WTC11 (cell line): ENCODE results near the gene SMIM24. TPM values are rescaled to one million over a fixed set of nuclear protein-coding genes. Genes with fewer than 3 reads are reported as not detected.

Experiments used
- ATAC-seq: fragments of 200-7000 bp; cut with Tn5 transposase; 2 replicates; pipeline ENCODE4 v1.10.0; 2021; ENCODE audit warnings: mild to moderate bottlenecking, moderate library complexity
- CTCF ChIA-PET: fragments of 300-600 bp; sonication (Branson Sonifier 250); formaldehyde crosslinking; loops from one replicate; lab custom pipeline; 2021; ENCODE audit warnings: antibody characterized with exemption; lab: Charles Lee
- POLR2A ChIA-PET: fragments of 350-600 bp; sonication (Branson Sonifier 250); formaldehyde crosslinking; loops from one replicate; lab custom pipeline; 2021; ENCODE audit warnings: antibody characterized with exemption; lab: Charles Lee
- DNase-seq: peaks from one replicate; pipeline ENCODE4 v3.0.0; 2021; ENCODE audit warnings: low spot score
- H3K27ac Mint-ChIP-seq: 2 replicates; pipeline ENCODE4 v1.8.0; 2021; ENCODE audit warnings: mixed read lengths
- H3K27me3 Mint-ChIP-seq: 2 replicates; pipeline ENCODE4 v1.8.0; 2021; ENCODE audit warnings: low read depth, mild to moderate bottlenecking, moderate library complexity, mixed read lengths
- H3K36me3 Mint-ChIP-seq: 2 replicates; pipeline ENCODE4 v1.8.0; 2021; ENCODE audit warnings: mixed read lengths
- H3K4me1 Mint-ChIP-seq: 2 replicates; pipeline ENCODE4 v1.8.0; 2022; ENCODE audit warnings: mixed read lengths
- H3K4me3 Mint-ChIP-seq: 2 replicates; pipeline ENCODE4 v1.8.0; 2021; ENCODE audit warnings: mild to moderate bottlenecking, moderate library complexity, mixed read lengths
- H3K9me3 Mint-ChIP-seq: 2 replicates; pipeline ENCODE4 v1.8.0; 2021; ENCODE audit warnings: mixed read lengths
- E2F5 ChIP-seq: sonication (generic); formaldehyde crosslinking; IDR thresholded peaks from 2 replicates; pipeline ENCODE4 v1.8.1; 2022; ENCODE audit warnings: mild to moderate bottlenecking, moderate library complexity, missing genetic modification reagents
- GABPB1 ChIP-seq: sonication (generic); formaldehyde crosslinking; IDR thresholded peaks from 2 replicates; pipeline ENCODE4 v1.8.1; 2023; ENCODE audit warnings: mild to moderate bottlenecking, missing genetic modification reagents
- IRF2 ChIP-seq: sonication (generic); formaldehyde crosslinking; IDR thresholded peaks from 2 replicates; pipeline ENCODE4 v1.8.0; 2022; ENCODE audit warnings: low read depth, missing genetic modification reagents, borderline replicate concordance
- NFE2L1 ChIP-seq: sonication (generic); formaldehyde crosslinking; IDR thresholded peaks from 2 replicates; pipeline ENCODE4 v1.8.1; 2023; ENCODE audit warnings: missing genetic modification reagents
- NFYB ChIP-seq: sonication (generic); formaldehyde crosslinking; conservative IDR thresholded peaks from 2 replicates; pipeline ENCODE4 v1.8.0; 2022; ENCODE audit warnings: low read depth, missing genetic modification reagents
- OVOL2 ChIP-seq: fragments of 250-450 bp; sonication (Bioruptor Pico); IDR thresholded peaks from 2 replicates; pipeline ENCODE4 v1.9.0; 2021; ENCODE audit warnings: mild to moderate bottlenecking, borderline replicate concordance
- PREB ChIP-seq: sonication (generic); formaldehyde crosslinking; IDR thresholded peaks from 2 replicates; pipeline ENCODE4 v1.8.1; 2022; ENCODE audit warnings: mild to moderate bottlenecking, missing genetic modification reagents, moderate library complexity, borderline replicate concordance
- SOX15 ChIP-seq: fragments of 250-450 bp; sonication (Bioruptor Pico); IDR thresholded peaks from 2 replicates; pipeline ENCODE4 v1.9.0; 2021; ENCODE audit warnings: mild to moderate bottlenecking
- ZBTB43 ChIP-seq: sonication (generic); formaldehyde crosslinking; IDR thresholded peaks from 2 replicates; pipeline ENCODE4 v1.8.1; 2023; ENCODE audit warnings: mild to moderate bottlenecking, missing genetic modification reagents
- ZNF281 ChIP-seq: sonication (generic); formaldehyde crosslinking; IDR thresholded peaks from 2 replicates; pipeline ENCODE4 v1.8.0; 2023; ENCODE audit warnings: mild to moderate bottlenecking, missing genetic modification reagents
- ZNF396 ChIP-seq: fragments of 250-450 bp; sonication (Bioruptor Pico); IDR thresholded peaks from 2 replicates; pipeline ENCODE4 v1.8.0; 2021; ENCODE audit warnings: mild to moderate bottlenecking, moderate library complexity, borderline replicate concordance
- ZNF423 ChIP-seq: fragments of 250-450 bp; sonication (Bioruptor Pico); IDR thresholded peaks from 2 replicates; pipeline ENCODE4 v2.1.2; 2022; ENCODE audit warnings: mild to moderate bottlenecking, moderate library complexity
- total RNA-seq: library from RNA; stranded (reverse); gene quantifications from 3 replicates; pipeline ENCODE4 v1.2.3, GENCODE V29; 2021
- TF ChIP-seq, protein P1 (sequence below): sonication (generic); formaldehyde crosslinking; IDR thresholded peaks from 2 replicates; pipeline ENCODE4 v1.8.1; 2023; ENCODE audit warnings: mild to moderate bottlenecking, missing genetic modification reagents, moderate library complexity
- TF ChIP-seq, protein P2 (sequence below): sonication (generic); formaldehyde crosslinking; IDR thresholded peaks from 2 replicates; pipeline ENCODE4 v1.8.0; 2022; ENCODE audit warnings: mild to moderate bottlenecking, missing genetic modification reagents
- TF ChIP-seq, protein P3 (sequence below): sonication (generic); formaldehyde crosslinking; IDR thresholded peaks from 2 replicates; pipeline ENCODE4 v1.8.0; 2022; ENCODE audit warnings: mild to moderate bottlenecking, missing genetic modification reagents
- TF ChIP-seq, protein P4 (sequence below): sonication (generic); formaldehyde crosslinking; conservative IDR thresholded peaks from 2 replicates; pipeline ENCODE4 v1.8.1; 2022; ENCODE audit warnings: mild to moderate bottlenecking, missing genetic modification reagents

Gene SMIM24
- total RNA-seq, 1 experiment from 2014 or later: 2.8 TPM

GRCh38 chr19:3500429-3501101, 20.2 kb upstream of the SMIM24 start, which contains the start of gene DOHH (continued):
- peak; percentile 67; the same call in 1 of the 2 replicates for TF ChIP-seq ZNF281 (CRISPR knock-in tag)
- 0 out of 2 replicates have a peak, but pooled peaks have one; percentile 59 for TF ChIP-seq PREB (CRISPR knock-in tag)
- TF ChIP-seq, protein P1, sequence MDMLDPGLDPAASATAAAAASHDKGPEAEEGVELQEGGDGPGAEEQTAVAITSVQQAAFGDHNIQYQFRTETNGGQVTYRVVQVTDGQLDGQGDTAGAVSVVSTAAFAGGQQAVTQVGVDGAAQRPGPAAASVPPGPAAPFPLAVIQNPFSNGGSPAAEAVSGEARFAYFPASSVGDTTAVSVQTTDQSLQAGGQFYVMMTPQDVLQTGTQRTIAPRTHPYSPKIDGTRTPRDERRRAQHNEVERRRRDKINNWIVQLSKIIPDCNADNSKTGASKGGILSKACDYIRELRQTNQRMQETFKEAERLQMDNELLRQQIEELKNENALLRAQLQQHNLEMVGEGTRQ: peak; percentile 100
- TF ChIP-seq ZNF396 (CRISPR knock-in tag): no peak
- TF ChIP-seq OVOL2 (CRISPR knock-in tag): no peak
- peak; percentile 77 for TF ChIP-seq GABPB1 (CRISPR knock-in tag)
- TF ChIP-seq NFYB (CRISPR knock-in tag): peak; percentile 38; the same call in 1 of the 2 replicates
- TF ChIP-seq, protein P2, sequence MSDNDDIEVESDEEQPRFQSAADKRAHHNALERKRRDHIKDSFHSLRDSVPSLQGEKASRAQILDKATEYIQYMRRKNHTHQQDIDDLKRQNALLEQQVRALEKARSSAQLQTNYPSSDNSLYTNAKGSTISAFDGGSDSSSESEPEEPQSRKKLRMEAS: peak; percentile 92
- TF ChIP-seq NFE2L1: peak; percentile 72; the same call in 1 of the 2 replicates
- TF ChIP-seq, protein P3, sequence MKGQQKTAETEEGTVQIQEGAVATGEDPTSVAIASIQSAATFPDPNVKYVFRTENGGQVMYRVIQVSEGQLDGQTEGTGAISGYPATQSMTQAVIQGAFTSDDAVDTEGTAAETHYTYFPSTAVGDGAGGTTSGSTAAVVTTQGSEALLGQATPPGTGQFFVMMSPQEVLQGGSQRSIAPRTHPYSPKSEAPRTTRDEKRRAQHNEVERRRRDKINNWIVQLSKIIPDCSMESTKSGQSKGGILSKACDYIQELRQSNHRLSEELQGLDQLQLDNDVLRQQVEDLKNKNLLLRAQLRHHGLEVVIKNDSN (CRISPR knock-in tag): peak; percentile 100
- TF ChIP-seq SOX15 (CRISPR knock-in tag): no peak
- TF ChIP-seq ZBTB43 (CRISPR knock-in tag): peak; percentile 84
- TF ChIP-seq, protein P4, sequence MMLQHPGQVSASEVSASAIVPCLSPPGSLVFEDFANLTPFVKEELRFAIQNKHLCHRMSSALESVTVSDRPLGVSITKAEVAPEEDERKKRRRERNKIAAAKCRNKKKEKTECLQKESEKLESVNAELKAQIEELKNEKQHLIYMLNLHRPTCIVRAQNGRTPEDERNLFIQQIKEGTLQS: no peak

- CTCF ChIA-PET: interaction anchor here (1.5 kb wide), 1 partner anchor 15 kb away, joined by 6 read pairs; no protein-coding TSS in a partner anchor
- Mint-ChIP-seq H3K4me1 (peaks cover 13% of the 10 kb centered on the region), H3K36me3 (peaks cover 26% of the 10 kb centered on the region), H3K4me3 (peak overlapping the region; percentile 91), H3K27me3 (no peaks in the 10 kb centered on the region), H3K9me3 (no peaks in the 10 kb centered on the region), H3K27ac (peak overlapping the region; percentile 83)
- ATAC-seq (peak; percentile 19), DNase-seq (no peak)
- TF ChIP-seq ZNF423 (CRISPR knock-in tag) (no peak), E2F5 (CRISPR knock-in tag) (no peak), IRF2 (CRISPR knock-in tag) (no peak)
- TF ChIP-seq, protein P2: no peak
- POLR2A ChIA-PET: no interaction called here
These were observed 19.6 kb upstream of the SMIM24 start for GRCh38 chr19:3499738-3500428.
